Measurements from ENCODE around the gene NARF.
"Not testable (repeated sequence)": the region's sequence is repeated elsewhere in the genome, so short reads cannot be mapped to it uniquely, and the experiment has no call there.

Gene NARF

DNA sequence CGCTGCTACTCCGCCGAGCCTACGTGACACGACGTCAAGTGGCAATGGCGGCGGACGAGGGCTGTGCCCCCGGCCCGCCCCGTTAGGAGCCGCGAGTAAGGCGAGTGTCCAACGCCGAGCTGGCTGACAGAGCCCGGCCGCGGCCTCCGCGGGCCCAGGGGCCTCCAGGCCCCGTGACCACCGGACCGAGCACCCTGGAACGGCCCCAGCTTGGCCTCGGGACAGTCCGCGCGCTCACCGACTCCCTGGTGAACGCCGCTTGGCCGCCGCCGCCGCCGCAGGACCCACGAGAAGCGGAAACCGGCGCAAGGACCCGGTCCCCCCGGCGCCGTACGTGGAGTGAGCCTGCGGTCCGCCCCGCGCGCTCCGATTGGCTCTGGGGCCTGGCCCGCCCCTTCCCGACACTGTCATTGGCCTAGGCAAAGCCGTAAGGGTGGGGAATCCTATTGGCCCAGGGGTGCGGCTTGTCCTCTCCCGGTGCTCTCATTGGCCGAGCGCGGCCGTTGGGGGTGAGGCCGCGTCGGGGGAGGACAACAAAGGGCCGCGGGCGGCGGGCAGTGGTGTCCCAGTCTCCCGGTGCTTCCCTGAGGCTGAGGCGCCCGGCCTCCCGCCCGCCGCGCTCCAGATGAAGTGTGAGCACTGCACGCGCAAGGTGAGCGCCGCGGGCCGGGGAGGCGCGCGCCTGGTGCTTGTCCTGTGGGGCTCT, at the start of gene NARF:
Gene NARF (plus strand): TSS at position 563 of the 706 bp plus-strand sequence. CDS start 63 bp downstream, at position 626.
- peak; percentile 100 for DNase-seq

DNA sequence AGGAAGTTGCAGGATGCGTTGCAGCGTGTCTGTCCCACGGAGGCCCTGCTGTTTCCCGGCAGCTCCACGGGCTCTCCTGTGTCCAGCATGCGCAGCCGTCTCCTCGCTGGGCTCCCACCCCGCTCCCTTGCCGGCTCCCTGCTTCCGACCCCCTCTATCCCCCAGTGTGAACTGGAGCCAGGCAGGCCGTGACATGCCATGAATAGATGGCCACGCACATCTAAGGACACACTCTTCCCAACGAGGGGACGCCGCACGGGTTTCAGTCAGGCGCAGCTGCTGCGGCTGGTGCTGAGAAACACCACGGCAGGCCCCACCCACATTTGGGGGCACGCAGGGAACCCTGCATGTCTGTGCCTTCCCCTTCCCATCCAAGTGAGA, 49.6 kb upstream of the NARF start:
- DNase-seq, result no peak

DNA sequence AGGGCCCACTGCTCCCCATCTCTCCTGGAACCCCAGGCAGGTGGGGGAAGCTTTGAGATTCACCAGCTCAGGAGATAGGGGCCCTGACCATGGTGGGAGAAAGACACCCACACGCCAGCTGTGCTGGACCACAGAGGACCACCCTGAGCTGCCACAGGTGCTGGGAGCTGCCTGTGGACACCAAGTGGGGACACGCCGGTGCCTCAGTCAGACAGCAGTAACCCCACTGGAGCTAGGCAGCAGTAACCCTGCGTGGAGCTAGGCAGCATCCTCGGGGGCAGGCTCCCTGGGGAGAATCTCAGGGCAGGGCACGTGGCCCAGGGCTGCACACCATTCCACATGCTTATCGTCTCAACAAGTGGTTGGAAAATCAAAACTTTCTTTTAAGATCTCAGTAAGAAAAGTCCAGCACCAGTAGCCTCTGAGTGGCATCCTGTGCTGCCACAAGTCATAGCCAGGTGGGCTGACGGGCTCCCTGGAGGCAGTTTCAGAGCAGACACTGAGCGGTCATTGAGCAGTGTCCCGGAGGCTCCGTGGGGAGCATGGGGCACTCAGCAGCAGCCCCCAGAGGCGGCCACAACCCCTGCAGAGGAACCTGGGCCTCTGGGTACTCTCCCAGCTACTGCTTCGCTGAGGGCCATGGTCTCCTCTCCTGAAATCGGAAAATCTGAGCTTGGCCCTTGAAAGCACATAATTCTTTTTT, 48.4 kb upstream of the NARF start:
- no peak for DNase-seq

DNA sequence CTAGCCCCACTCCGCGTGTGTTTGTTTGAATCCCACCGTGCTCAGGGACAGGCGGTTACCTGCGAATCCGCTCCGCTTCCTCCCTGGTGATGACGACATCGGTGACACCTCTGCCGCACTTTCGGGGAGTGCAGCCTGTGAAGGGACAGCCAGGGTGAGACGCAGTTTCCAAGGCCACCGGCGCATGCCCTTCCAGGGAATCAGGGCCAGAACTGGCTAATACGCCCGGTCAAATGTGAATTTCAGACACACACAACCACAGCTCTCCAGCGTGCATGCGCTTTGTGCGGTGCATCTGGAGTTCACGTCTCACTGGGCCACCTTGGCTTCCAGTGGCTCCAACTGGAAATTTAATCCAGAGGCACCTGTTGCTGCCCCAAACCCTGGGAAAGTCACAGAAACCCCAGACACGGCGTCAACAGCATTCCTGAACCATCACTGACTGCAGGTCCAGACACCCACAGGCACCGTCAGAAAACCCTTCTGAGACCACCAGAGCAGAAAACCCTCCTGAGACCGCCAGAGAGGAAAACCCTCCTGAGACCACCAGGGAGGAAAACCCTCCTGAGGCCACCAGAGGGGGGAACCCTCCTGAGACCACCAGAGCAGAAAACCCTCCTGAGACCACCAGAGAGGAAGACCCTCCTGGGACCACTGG, 47.0 kb upstream of the NARF start:
- DNase-seq, result no peak

DNA sequence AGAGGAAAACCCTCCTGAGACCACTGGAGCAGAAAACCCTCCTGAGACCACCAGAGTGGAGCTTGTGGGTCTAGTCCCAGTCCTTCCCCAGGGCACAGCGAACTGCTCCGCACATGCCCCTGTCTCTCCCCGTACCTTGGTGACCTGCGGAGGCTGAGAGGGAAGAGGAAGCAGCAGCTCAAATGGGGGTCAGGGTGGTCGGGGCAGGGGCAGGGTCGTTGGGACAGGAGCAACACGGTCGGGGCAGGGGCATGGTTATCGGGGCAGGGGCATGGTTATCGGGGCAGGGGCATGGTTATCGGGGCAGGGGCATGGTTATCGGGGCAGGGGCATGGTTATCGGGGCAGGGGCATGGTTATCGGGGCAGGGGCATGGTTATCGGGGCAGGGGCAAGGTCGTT, 46.5 kb upstream of the NARF start:
- DNase-seq, result not testable (repeated sequence)

DNA sequence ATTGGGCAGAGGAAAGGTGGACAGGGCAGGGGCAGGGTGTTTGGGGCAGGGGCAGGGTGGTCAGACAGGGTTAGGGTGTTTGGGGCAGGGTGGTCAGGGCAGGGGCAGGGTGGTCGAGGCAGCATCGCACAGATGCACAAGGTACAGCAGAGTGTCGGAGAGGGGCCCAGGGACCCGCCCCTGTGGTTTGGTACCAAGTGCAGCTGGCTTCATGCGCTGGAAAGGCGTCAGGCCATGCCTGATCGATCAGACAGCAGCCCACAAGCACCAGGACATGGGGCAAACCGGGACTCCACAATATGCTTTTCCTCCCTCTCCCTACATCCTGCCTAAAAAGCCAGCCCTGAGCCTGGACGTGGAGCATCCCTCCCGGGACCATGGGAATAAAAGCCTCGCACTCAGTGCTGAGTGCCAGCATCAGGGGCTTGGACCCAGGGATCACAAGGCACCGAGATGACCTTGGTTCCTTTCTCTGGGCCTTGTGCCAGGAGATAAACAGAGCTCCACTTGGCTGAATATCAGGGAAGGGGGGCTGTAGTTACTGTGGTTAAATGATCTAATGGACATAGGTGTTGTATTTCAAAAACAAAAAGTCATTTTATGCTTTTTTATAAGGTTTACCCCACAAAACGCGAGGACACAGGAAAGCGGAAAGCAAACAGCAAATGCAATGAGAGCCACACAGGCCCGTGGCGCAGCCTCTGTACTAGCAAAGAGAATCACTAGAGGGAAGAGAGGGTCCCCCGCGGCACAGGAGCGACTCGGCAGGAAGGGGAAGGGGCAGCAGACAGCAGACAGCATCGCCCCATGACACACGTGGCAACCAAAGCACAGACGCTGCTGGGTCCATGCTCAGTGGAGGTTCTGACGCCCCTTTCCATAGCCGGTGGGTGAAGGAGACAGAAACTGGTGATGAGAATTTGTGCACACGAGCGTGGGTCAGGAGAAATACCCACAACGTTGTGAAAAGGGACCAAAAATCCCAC, 45.7 kb upstream of the NARF start:
- peak; percentile 24 for DNase-seq

DNA sequence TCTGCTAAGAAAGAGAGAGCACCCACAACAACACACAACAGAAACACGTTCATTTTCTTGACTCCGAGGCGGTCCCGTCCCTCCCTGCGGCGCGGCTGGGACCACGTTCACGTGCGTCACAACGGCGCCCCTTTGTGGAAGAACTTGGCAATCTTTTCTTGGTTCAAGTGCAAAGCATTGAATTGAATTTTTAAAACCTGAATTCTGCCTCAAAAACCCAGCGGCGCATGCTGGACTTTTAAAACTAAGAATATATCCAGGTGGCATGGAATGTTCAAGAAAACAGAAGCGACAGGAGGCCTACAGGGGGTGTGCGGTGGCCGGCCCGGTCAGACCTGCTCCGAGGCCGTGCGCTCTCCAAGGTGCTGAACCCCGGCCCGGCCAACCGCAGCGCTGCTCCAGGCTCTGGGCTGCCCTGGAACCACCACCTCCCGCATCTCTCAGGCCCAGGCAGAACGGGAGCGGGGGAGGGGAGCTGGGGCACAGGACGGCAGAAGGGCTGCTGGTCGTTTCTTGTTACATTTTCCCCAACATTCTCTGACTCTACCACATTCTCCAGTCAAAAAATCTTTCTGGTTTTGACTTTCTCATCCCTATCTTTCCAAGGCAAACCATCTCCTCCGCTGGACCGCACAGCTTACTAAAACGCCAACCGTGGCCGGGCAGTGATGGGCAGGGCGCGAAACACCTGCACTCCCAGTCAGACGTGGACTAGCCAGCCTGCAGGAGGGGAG, 43.8 kb upstream of the NARF start:
- peak; percentile 64 for DNase-seq

DNA sequence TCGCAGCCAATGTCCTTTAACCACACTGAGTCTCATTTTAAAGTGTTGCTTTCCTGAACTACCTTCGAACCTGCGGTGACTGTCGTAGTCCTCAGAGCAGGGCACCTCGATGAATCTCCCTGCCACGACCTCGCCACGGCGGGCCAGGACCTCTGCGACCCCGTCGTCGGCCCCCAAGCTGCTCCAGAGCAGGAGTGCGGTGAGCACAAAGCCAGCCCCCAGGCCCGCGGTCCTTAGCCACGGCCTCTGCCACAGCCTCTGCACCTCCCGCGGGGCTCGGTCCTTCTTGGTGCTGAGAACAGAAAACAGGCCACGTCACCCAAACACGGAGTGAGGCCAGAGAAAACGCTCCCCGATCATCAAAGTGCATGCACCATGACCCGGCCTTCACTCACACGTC, 43.2 kb upstream of the NARF start:
- no peak for DNase-seq

DNA sequence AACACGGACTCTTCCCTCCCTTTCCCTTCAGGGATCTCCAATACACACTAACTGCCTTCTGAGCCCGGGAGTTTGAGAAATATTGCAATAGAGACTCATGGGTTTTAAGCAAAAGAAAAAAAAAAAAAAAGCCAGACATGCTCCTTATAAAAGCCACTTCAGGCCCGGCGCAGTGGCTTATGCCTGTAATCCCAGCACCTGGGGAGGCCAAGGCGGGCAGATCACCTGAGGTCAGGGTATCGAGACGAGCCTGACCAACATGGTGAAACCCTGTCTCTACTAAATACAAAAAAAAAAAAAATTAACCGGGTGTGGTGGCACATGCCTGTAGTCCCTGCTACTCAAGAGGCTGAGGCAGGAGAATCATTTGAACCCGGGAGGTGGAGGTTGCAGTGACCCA, 42.8 kb upstream of the NARF start:
- no peak for DNase-seq

DNA sequence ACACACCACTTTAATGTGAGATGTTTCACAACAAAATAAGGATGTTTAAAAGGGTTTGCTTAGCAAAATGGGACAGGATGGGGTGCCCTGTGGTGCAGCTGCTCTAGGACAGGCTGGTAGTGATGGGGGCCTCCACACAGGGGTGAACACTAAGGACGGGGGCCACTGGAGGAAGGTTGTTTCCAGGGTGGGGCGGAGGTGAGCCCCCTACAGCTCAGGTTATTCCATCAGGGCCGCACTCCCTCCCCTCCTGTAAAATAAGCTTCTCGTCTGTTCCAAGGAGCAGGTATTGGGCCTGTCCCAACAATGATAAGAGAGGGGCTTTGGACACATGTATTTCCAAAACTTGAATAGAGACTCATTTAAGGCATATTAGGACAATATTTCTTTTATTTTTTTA, 42.3 kb upstream of the NARF start:
- no peak for DNase-seq

DNA sequence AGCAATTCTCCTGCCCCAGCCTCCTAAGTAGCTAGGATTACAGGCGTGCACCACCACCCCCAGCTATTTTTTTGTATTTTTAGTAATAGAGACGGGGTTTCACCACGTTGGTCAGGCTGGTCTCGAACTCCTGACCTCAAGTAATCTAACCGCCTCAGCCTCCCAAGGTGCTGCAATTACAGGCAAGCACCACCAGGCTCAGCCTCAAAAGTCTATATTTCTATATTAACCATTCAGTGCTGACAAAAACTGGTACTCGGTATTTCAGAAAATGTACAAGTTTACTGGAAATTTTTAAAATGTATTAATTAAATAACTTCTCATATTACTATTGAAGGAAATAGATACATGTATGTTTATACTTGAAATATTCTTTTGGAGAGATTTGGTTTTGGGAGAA, 41.8 kb upstream of the NARF start:
- DNase-seq, result peak; percentile 46

DNA sequence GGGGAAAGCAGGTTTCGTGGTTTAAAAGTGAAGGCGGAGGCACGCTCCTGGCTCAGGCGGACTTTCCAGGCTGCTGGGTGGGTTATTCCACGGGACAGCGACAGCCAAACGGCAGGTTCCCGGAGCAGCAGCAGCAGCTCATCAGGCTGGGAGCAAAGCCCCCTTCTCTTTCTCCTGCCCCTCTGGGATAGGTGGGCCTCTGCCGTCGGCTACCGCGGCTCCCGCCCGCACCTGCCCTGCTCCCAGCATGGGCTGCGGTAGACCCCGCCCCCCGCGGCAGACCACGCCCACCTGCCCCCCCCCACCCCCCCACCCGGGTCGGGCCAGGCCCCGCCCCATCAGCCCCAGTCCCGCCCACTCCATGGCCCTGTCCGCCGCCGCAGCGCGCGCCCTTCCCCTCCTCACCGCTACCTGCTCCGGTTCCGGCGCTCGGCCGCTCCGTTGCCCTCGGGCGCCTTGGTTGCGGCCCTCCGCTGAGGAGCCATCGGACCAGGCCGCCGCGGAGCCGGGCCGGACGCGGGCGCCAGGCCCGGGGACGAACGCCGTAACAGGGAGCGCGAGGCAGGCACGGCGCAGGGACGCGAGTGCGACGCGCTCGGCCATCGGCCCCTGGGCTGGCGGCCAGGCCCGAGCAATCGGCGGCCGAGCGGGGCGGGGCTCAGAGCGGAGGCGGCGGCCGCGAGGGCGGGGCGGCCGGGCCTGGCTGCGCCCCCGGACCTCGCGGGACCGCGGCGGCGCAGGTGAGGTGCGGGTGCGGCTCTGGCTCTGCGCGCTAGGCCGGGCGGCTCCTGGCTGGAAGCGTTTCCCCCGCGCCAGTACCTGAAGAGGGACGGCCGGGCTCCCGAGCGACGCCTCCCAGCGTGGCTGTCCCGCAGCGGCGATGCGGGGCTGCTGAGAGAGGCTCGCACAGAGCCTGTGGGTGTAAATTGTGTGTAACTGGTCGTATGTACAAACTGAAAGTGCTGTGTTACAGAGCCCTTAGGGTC, 40.2 kb upstream of the NARF start, which contains the start of the genes HEXD and OGFOD3:
Gene HEXD (plus strand): TSS at position 347 of the 986 bp plus-strand sequence. CDS start 1,453 bp downstream, outside the sequence.
Gene OGFOD3 (minus strand): TSS at position 586 of the 986 bp plus-strand sequence. CDS start 101 bp downstream, at position 485.
- DNase-seq, result peak; percentile 96

DNA sequence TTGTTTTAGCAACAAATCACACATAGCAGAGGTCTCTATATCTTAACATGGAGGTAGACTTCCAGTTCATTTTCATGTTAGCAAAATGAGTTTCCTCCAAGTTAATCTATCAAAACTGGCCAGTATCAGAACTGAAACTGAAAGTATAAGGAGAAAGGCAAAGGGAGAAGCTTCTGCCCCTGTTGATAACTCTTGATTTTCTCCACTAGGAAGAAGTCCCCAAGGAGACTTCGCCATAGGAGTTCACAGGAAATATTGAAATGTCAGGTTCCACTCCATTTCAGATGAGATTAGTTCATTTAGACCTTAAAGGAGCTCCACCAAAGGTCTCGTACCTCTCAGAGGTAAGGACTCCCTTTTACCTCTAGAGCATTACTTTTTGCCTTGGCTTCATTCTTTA, 39.0 kb upstream of the NARF start:
- DNase-seq, result no peak

DNA sequence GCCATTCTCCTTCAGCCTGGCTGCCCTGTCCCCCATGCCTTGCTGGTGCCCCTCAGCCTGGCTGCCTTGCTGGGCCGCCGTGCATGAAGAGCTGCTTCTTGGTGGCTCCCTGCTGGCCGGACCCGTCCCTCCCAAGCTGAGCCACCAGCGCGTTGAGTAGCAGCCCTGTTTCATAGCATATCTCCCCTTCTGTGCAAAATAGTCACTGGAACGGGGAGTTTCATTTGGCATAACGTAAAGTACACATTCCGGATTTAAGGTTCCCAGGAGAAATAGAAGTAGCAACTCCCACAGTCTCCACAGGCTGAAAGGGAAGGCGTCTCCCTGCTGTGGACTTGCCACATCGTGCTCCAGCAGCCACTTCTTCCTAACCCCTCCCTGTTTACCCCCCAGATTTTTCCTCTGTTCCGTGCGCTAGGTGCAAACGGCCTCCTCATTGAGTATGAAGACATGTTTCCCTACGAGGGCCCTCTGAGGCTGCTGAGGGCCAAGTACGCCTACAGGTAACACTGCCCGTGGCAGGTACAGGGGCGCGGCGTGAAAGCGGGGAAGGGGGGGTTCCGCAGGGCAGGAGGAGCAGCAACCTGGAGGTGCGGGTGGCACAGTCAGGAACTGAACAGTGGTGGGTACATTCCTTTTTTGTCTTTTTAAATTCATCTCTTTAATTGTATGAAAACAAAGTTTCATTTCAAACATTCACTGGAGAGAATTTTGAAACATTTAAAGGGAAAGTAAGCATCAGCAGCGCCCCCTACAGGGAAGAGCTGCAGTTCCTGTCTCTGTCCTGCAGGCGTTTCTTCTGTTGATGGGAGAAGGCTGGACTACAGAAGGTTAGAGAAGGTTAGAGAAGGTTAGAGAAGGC, 34.3 kb upstream of the NARF start:
- DNase-seq, result peak; percentile 68

DNA sequence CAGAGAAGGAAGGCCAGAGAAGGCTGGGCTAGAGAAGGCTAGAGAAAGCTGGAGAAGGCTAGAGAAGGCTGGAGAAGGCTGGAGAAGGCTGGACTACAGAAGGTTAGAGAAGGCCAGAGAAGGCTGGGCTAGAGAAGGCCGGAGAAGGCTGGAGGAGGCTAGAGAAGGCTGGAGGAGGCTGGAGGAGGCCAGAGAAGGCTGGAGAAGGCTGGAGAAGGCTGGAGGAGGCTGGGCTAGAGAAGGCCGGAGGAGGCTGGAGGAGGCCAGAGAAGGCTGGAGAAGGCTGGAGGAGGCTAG, 33.7 kb upstream of the NARF start:
- no peak for DNase-seq

DNA sequence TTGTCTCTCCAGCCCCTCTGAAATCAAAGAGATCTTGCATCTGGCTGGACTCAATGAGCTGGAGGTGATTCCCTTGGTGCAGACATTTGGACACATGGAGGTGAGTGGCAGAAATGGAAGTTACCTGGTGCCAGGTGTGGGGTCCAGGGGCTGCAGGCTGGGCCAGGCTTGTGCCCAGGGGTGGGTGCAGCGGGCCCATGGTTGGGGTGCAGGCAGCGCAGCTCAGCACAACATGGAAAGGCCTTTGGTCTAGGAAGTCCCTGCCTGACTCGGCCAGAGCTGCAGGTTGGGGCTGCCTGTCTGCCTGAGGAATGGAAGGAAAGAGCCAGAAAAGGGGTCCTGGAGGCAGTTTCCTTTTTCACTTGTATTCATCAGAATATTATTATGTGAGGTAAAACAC, 30.0 kb upstream of the NARF start:
- no peak for DNase-seq

DNA sequence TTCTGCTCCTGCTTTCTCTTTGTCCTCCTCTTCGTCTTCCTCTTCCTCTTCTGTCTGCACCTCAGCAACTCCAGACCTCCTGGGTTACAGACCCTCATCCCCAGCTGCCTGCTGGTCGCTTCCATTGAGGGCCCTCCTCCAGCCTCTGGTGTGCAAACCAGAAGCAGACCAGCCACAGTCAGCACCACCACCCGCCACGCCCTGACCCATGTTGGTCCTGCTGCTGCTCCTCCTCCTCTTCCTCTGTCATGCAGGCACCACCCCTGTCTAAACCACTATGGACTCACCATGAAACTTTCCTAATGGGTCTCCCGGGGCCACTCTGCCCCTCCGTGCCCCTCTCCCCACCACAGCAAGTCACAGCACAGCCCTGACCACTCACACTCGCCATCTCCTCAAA, 28.7 kb upstream of the NARF start:
- DNase-seq, result no peak

DNA sequence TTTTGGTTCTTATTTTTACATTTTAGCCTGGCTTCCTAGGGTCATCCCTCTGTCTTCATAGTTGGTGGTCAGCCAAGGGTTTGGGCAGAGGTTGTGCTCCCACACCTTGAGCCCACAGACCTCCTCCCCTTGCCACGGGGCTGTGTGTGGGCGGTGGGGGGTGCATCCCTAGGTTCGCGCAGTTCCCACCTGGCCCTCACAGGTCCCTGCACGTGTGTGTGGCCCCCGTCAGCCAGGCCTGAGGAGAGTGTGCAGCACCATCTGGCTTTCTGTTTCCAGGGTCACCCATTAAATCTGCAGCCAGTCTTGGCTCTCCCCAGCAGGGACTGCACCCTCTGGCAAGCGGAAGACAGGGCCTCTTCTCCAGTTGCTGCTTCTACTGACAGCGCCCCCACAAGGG, 26.5 kb upstream of the NARF start:
- DNase-seq, result no peak

DNA sequence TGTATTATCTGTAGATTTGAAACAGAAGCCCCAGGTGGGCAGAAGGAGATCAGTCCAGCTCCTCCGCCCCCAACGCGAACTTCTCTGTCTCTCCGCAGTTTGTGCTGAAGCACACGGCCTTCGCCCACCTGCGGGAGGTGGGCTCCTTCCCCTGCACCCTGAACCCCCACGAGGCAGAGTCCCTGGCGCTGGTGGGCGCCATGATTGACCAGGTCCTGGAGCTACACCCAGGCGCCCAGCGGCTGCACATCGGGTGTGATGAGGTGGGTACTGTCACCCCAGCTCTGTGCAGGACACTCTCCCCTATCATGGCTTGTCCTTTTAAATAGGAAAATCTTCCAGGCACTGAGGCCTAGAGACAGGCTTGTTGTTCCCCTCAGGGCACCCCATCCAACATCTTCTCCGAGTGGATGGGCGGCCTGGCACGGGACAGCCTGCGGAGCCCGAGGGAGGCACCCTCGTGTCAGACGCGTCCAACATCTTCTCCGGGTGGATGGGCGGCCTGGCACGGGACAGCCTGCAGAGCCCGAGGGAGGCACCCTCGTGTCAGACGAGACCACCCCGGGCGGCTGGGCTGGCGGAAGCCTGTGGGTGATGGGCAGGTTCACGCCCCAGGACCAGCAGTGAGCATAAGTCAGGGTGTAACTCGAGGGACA, 24.9 kb upstream of the NARF start:
- DNase-seq, result no peak
